ENCODE data around the gene KIAA0753. TPM values are rescaled to one million over a fixed set of nuclear protein-coding genes. Genes with fewer than 3 reads are reported as not detected.

The KIAA0753 gene
- total and polyA plus RNA-seq, 2 of the 13 experiments (the other 11 are each of a cell fraction or from before 2014, with no cell fraction given), result 5.2 to 9.1 TPM

GRCh38 chr17:6661464-6661848, 20.9 kb upstream of the KIAA0753 start (continued):
- TF ChIP-seq CENPX (CRISPR knock-in tag; IDR thresholded peaks at IDR 0.05) (no peak), ZNF160 (CRISPR knock-in tag; IDR thresholded peaks at IDR 0.05) (no peak)
- TF ChIP-seq, protein P1, sequence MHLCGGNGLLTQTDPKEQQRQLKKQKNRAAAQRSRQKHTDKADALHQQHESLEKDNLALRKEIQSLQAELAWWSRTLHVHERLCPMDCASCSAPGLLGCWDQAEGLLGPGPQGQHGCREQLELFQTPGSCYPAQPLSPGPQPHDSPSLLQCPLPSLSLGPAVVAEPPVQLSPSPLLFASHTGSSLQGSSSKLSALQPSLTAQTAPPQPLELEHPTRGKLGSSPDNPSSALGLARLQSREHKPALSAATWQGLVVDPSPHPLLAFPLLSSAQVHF (CRISPR knock-in tag; IDR thresholded peaks at IDR 0.05), result no peak
- TF ChIP-seq, protein P2, sequence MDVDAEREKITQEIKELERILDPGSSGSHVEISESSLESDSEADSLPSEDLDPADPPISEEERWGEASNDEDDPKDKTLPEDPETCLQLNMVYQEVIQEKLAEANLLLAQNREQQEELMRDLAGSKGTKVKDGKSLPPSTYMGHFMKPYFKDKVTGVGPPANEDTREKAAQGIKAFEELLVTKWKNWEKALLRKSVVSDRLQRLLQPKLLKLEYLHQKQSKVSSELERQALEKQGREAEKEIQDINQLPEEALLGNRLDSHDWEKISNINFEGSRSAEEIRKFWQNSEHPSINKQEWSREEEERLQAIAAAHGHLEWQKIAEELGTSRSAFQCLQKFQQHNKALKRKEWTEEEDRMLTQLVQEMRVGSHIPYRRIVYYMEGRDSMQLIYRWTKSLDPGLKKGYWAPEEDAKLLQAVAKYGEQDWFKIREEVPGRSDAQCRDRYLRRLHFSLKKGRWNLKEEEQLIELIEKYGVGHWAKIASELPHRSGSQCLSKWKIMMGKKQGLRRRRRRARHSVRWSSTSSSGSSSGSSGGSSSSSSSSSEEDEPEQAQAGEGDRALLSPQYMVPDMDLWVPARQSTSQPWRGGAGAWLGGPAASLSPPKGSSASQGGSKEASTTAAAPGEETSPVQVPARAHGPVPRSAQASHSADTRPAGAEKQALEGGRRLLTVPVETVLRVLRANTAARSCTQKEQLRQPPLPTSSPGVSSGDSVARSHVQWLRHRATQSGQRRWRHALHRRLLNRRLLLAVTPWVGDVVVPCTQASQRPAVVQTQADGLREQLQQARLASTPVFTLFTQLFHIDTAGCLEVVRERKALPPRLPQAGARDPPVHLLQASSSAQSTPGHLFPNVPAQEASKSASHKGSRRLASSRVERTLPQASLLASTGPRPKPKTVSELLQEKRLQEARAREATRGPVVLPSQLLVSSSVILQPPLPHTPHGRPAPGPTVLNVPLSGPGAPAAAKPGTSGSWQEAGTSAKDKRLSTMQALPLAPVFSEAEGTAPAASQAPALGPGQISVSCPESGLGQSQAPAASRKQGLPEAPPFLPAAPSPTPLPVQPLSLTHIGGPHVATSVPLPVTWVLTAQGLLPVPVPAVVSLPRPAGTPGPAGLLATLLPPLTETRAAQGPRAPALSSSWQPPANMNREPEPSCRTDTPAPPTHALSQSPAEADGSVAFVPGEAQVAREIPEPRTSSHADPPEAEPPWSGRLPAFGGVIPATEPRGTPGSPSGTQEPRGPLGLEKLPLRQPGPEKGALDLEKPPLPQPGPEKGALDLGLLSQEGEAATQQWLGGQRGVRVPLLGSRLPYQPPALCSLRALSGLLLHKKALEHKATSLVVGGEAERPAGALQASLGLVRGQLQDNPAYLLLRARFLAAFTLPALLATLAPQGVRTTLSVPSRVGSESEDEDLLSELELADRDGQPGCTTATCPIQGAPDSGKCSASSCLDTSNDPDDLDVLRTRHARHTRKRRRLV (CRISPR knock-in tag; IDR thresholded peaks at IDR 0.05), result no peak

GRCh38 chr17:6660805-6661463, 20.4 kb upstream of the KIAA0753 start:
- H3K4me1 ChIP-seq (ENCODE audit: insufficient read depth, low read length), result peaks cover 4% of the 10 kb centered on the region
- FAIRE-seq, result no peak

More at GRCh38 chr17:6660805-6661463, 20.4 kb upstream of the KIAA0753 start:
- intact Hi-C loops (cut with micrococcal nuclease; ENCODE audit: unreplicated experiment), result loop anchor here (5.0 kb wide), 1 partner anchor 346 kb away; no protein-coding TSS in a partner anchor
- Histone ChIP-seq H3K27me3 (ENCODE audit: control insufficient read depth in 1 of 2, insufficient read depth in 2 of 2, low read length in 2 of 2) (no peaks in the 10 kb centered on the region), H3K36me3 (replicated peaks in 1 of 2; ENCODE audit: control insufficient read depth in 1 of 2, insufficient read depth in 2 of 2, low read length in 2 of 2) (no peaks in the 10 kb centered on the region), H3K27ac (ENCODE audit: extremely low read length, insufficient read depth, low read length) (no peak overlapping the region), H3K4me3 (replicated peaks in 1 of 3; ENCODE audit: insufficient read depth in 1 of 3, low read depth in 2 of 3, low read length in 3 of 3) (no peak overlapping the region), H3K9ac (ENCODE audit: insufficient read depth, low read depth, low read length) (no peak overlapping the region), H4K20me1 (ENCODE audit: insufficient read depth, low read length) (no peaks in the 10 kb centered on the region), H3K9me3 (ENCODE audit: low read length) (no peaks in the 10 kb centered on the region), H3K4me2 (ENCODE audit: low read depth, low read length) (no peak overlapping the region), H2AFZ (ENCODE audit: low read length) (no peak overlapping the region), H3K79me2 (ENCODE audit: insufficient read depth, low read length) (no peaks in the 10 kb centered on the region)
- TF ChIP-seq GLI4 (CRISPR knock-in tag; IDR thresholded peaks at IDR 0.05; ENCODE audit: borderline replicate concordance) (no peak), BHLHE40 (IDR thresholded peaks at IDR 0.05; ENCODE audit: low read length) (no peak), ZNF570 (CRISPR knock-in tag; IDR thresholded peaks at IDR 0.05; ENCODE audit: borderline replicate concordance) (no peak), NFYB (CRISPR knock-in tag; IDR thresholded peaks at IDR 0.05) (no peak), KAT8 (CRISPR knock-in tag; IDR thresholded peaks at IDR 0.05) (no peak), RXRB (CRISPR knock-in tag; IDR thresholded peaks at IDR 0.05; ENCODE audit: borderline replicate concordance) (no peak), HHEX (CRISPR knock-in tag; IDR thresholded peaks at IDR 0.05) (no peak), ZNF17 (CRISPR knock-in tag; IDR thresholded peaks at IDR 0.05) (no peak), AGO2 (optimal IDR thresholded peaks at IDR 0.05; ENCODE audit: low read depth, low read length) (no peak), CENPT (CRISPR knock-in tag; IDR thresholded peaks at IDR 0.05; ENCODE audit: low read depth) (no peak)
- 51% methylated on average over 8 of the region's 11 CpGs for WGBS (ENCODE audit: low lambda C conversion rate)
- ChIA-PET POLR2A (interaction anchor here (1.0 to 1.3 kb wide), 3 partner anchors 16 to 52 kb away, joined by 3 to 4 read pairs (median 4); partner anchors contain the start of gene SLC13A5), CTCF (ENCODE audit: low intra/inter-chr PET ratio, low total read pairs) (no interaction called here)
- ATAC-seq (no peak), DNase-seq (ENCODE audit: low spot score) (no peak)
- in situ Hi-C loops (cut with HindIII; ENCODE audit: extremely low pct_ligation_motif_present, low pct_unique_long_range_greater_than_20kb), result loop anchor here (10.0 kb wide), 2 partner anchors 174 to 354 kb away; partner anchors contain the start of genes RNASEK and TEKT1
- no TSS peak for BruUV-seq (replicated peaks)
